Lower leg skin (tissue), 4 donors: Measurements from ENCODE around the gene B3GNT8. TPM values are rescaled to one million over a fixed set of nuclear protein-coding genes. Genes with fewer than 3 reads are reported as not detected.
"Not testable (repeated sequence)": the region's sequence is repeated elsewhere in the genome, so short reads cannot be mapped to it uniquely, and the experiment has no call there.

Experiments
- DNase-seq, 2 donors: peaks; one replicate each; pipeline ENCODE4 v3.0.0-alpha.2; 2019; ENCODE audit warnings: low spot score in 2 of 2
- H3K4me3 ChIP-seq: fragments of 200-600 bp; sonication (generic); 2 replicates; pipeline ENCODE4 v1.5.1; 2017; ENCODE audit warnings: mild to moderate bottlenecking, low read depth; ENCODE audit not compliant: poor library complexity, severe bottlenecking
- CTCF ChIP-seq, 3 donors: fragments of 450-650 bp; IDR thresholded peaks; one replicate each; pipeline ENCODE4 v1.5.1; 2016; ENCODE audit warnings: antibody characterized with exemption in 3 of 3, mild to moderate bottlenecking in 3 of 3, moderate library complexity in 2 of 3
- POLR2A ChIP-seq, 2 donors: fragments of 450-650 bp; IDR thresholded peaks; one replicate each; pipeline ENCODE4 v1.6.1; 2016 to 2017; ENCODE audit warnings: antibody characterized with exemption in 2 of 2, mild to moderate bottlenecking in 1 of 2, moderate library complexity in 1 of 2
- WGBS, 2 donors: methylation state at CpG; one replicate each; pipeline ENCODE4 v1.1.5; 2018; 5-methylcytosine and 5-hydroxymethylcytosine counted together
- intact Hi-C: fragments of 100-400 bp; cut with DNase I; formaldehyde crosslinking; loops from one replicate; pipeline ENCODE4 v1.15.0; 2023; ENCODE audit warnings: low total_unique reads
- total RNA-seq, 4 donors: library from RNA; depleted of rRNA; stranded (reverse); fragments of >200 nt; gene quantifications; one replicate each; pipeline ENCODE4 v1.1.0, GENCODE V29; 2016

Gene B3GNT8
- total RNA-seq, 4 donors from 2014 or later, result 9.2 to 33.3 (median 16.7) TPM

DNA sequence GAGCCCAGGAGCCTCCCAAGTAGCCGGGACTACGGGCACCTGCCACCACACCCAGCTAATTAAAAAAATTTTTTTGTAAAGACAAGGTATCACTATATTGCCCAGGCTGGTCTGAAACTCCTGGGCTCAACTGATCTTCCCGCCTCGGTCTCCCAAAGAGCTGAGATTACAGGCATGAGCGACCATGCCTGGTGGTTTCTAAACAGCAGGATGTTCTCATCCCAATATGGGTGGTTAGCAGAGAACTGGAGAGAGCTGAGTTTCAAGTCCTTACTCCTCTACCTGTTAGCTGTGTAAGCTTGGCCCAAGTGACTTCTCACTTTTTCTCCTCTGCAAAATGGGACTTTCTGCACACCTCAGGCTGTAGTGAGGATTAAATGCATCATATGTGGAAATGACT, 42.8 kb downstream of the B3GNT8 start:
- WGBS, 2 donors, result 75 to 90% methylated on average over 5 of the region's 5 CpGs
- TF ChIP-seq POLR2A (IDR thresholded peaks at IDR 0.05) (no peak), CTCF (IDR thresholded peaks at IDR 0.05) (no peak)
- intact Hi-C loops, result no loop called here
- H3K4me3 ChIP-seq, result no peak overlapping the region
- no peak for DNase-seq

GRCh38 chr19:41381536-41381935, 45.6 kb downstream of the B3GNT8 start:
- DNase-seq, result not testable (repeated sequence)
- 93 to 94% methylated on average over 8 of the region's 8 CpGs for WGBS, 2 donors

GRCh38 chr19:41377977-41378709, 49.0 kb downstream of the B3GNT8 start:
- DNase-seq, result no peak
- WGBS, 2 donors, result 70 to 72% methylated on average over 9 of the region's 9 CpGs
- no peak overlapping the region for H3K4me3 ChIP-seq
- no peak for TF ChIP-seq CTCF (IDR thresholded peaks at IDR 0.05)
- no peak for TF ChIP-seq POLR2A (IDR thresholded peaks at IDR 0.05)
- intact Hi-C loops, result no loop called here

More at GRCh38 chr19:41381536-41381935, 45.6 kb downstream of the B3GNT8 start:
- intact Hi-C loops, H3K4me3 ChIP-seq: not testable (repeated sequence)

- intact Hi-C loops, result no loop called here
- H3K4me3 ChIP-seq, result peak overlapping the region; percentile 54
- 44 to 48% methylated on average over 8 of the region's 8 CpGs for WGBS, 2 donors
- TF ChIP-seq CTCF (IDR thresholded peaks at IDR 0.05) (no peak), POLR2A (IDR thresholded peaks at IDR 0.05) (no peak)
- no peak for DNase-seq
These were observed 50.2 kb downstream of the B3GNT8 start for GRCh38 chr19:41376998-41377365.

GRCh38 chr19:41376241-41376997, 50.8 kb downstream of the B3GNT8 start, which contains the start of gene TMEM91:
Gene TMEM91 (plus strand): TSS chr19:41376533. CDS start chr19:41378310, 1,777 bp downstream.
- DNase-seq, result peak in 1 of 2 donors; percentile 91
- intact Hi-C loops, result no loop called here
- H3K4me3 ChIP-seq, result peak within 1 kb of the TSS; percentile 54
- TF ChIP-seq CTCF (IDR thresholded peaks at IDR 0.05), result no peak
- no peak for TF ChIP-seq POLR2A (IDR thresholded peaks at IDR 0.05)
- 2 to 5% methylated on average over 37 to 40 of the region's 47 CpGs for WGBS, 2 donors

Other genes starting within 250 kb of the B3GNT8 start
- 1 to 10 TPM in 3 of 4 donors, under 1 TPM in 1; 0.49 to 3.8 (median 1.9) TPM for gene CYP2S1, start 234.2 kb downstream of the B3GNT8 start, total RNA-seq
- gene AXL, start 208.2 kb downstream of the B3GNT8 start, total RNA-seq, result 10 to 100 TPM; 17.3 to 86.2 (median 56.7) TPM
- 100 to 1,000 TPM; 130 to 196 (median 152) TPM for gene HNRNPUL1, start 163.0 kb downstream of the B3GNT8 start, total RNA-seq
- gene CCDC97, start 117.2 kb downstream of the B3GNT8 start, total RNA-seq, result 10 to 100 TPM; 11.6 to 19.6 (median 13.7) TPM
- gene TGFB1, start 73.5 kb downstream of the B3GNT8 start, total RNA-seq, result 10 to 100 TPM; 11.4 to 26.9 (median 22.2) TPM
- 1 to 10 TPM; 1.7 to 3.7 (median 2.5) TPM for gene B9D2, start 63.2 kb downstream of the B3GNT8 start, total RNA-seq
- gene TMEM91, start 50.8 kb downstream of the B3GNT8 start, total RNA-seq, result 100 to 1,000 TPM in 1 of 4 donors, 10 to 100 TPM in 3; 25.4 to 115 (median 54.9) TPM
- gene EXOSC5, start 30.0 kb downstream of the B3GNT8 start, total RNA-seq, result 10 to 100 TPM; 28.6 to 34.5 (median 28.9) TPM
- gene BCKDHA, start 29.6 kb downstream of the B3GNT8 start, total RNA-seq, result 100 to 1,000 TPM in 1 of 4 donors, 10 to 100 TPM in 3; 64.3 to 116 (median 70.1) TPM
- 10 to 100 TPM; 34.8 to 49.8 (median 35.7) TPM for gene DMAC2, start 12.5 kb upstream of the B3GNT8 start, total RNA-seq
- gene ERICH4, start 15.8 kb upstream of the B3GNT8 start, total RNA-seq, result not detected
- gene CEACAM21, start 148.8 kb upstream of the B3GNT8 start, total RNA-seq, result under 1 TPM in 1 of 4 donors, not detected in 3; 0.75 TPM
- under 1 TPM in 2 of 4 donors, not detected in 2; 0.84 to 0.88 TPM for gene CEACAM4, start 199.7 kb upstream of the B3GNT8 start, total RNA-seq